ENCODE results near the gene FBXO5.

The FBXO5 gene

DNA sequence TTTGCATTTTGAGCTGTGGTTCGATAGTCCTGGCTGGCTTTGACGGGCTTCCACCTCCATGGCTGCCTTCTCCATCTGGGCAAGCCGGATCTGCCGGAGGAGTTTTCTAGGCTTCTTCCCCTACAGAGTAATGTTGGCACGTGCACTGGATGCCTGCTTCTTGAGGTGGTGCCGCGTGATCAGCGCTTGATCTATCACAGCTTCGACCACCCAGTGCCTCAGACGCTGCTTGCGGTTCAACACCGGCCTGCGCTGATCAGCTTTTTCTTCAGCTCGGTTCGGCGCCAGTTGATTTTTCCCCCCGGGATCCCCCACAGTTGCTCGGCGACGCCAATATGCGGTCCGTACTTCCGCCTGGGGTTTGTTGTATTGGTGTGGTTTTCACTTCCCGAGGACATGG is 23.5 kb downstream of the FBXO5 start:
- in situ Hi-C loops (cut with HindIII; ENCODE audit: low pct_ligation_motif_present, low pct_unique_long_range_greater_than_20kb, low sequenced_read_pairs) = no loop called here
- no peak for DNase-seq

DNA sequence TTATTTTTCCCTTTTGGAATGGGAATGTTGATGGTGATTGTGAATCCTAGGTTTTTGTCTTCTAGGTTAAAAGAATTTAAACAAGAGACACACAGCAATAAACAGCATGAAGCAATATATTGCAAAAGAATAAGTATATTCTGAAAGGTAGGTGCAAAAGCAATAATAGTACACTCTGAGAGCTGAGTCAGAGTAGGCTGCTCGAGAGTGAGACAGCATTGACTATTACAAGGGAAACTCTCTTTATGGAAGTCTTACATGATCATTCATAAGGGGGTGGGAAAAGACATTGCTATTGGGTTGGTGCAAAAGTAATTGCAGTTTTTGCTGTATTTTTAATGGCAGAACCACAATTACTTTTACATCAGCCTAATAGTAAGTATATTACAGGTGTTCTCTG is 25.0 kb downstream of the FBXO5 start:
- in situ Hi-C loops (cut with HindIII; ENCODE audit: low pct_ligation_motif_present, low pct_unique_long_range_greater_than_20kb, low sequenced_read_pairs) = no loop called here

GRCh38 chr6:152954443-152954842 is 28.4 kb downstream of the FBXO5 start:
- no peak for DNase-seq
- in situ Hi-C loops (cut with HindIII; ENCODE audit: low pct_ligation_motif_present, low pct_unique_long_range_greater_than_20kb, low sequenced_read_pairs) = no loop called here

More for the DNA sequence above, 25.0 kb downstream of the FBXO5 start:
- no peak for DNase-seq

DNA sequence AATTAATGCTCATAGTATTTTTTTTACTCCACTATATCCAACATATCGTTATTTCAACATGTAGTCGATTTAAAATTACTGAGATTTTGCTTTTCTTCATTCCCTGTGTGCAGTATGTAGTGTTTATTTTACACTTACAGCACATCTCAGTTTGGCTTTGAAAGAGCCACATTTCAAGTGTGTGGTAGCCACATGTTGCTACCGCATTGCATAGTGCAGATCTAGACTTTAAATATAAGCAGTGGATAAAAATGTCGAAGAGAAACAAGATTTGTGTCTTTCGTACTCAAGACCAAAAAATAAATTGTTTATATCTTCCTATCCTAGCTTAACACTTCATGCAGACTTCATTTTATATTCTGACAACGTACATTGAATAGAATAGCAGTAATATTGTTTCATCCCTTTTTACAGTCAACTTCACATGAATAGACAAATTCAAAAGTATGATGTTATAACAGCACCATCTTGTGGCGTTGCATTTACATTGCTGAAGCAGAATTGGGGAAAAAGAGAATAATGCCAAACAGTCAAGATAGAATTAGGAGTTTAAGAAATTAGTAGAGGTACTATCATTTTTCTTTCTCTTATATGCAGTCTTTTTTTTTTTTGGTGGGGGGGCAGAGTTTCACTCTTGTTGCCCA is 29.9 kb downstream of the FBXO5 start:
- DNase-seq = peak; percentile 45
- in situ Hi-C loops (cut with HindIII; ENCODE audit: low pct_ligation_motif_present, low pct_unique_long_range_greater_than_20kb, low sequenced_read_pairs) = no loop called here

GRCh38 chr6:152952045-152952444 is 30.8 kb downstream of the FBXO5 start:
- in situ Hi-C loops (cut with HindIII; ENCODE audit: low pct_ligation_motif_present, low pct_unique_long_range_greater_than_20kb, low sequenced_read_pairs) = no loop called here
- DNase-seq = no peak

DNA sequence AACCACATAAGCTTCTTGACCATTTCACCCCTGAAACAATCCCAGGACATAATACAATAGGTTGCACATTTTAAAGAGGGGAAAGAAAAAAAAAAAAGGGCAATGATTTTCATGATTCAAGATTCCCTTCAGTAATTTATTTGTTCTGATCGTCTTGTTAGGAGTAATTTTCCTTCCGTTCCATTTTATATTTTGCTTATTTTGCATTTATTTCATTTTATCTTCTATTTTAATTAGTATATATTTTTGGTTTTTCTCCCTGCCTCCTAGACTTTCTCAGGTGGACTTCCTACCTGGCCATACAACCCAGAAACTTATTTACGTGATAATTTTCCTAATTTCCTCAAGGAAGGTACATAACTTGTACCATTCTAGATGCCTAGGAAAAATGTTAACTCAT is 32.6 kb downstream of the FBXO5 start:
- in situ Hi-C loops (cut with HindIII; ENCODE audit: low pct_ligation_motif_present, low pct_unique_long_range_greater_than_20kb, low sequenced_read_pairs) = no loop called here
- DNase-seq = no peak

DNA sequence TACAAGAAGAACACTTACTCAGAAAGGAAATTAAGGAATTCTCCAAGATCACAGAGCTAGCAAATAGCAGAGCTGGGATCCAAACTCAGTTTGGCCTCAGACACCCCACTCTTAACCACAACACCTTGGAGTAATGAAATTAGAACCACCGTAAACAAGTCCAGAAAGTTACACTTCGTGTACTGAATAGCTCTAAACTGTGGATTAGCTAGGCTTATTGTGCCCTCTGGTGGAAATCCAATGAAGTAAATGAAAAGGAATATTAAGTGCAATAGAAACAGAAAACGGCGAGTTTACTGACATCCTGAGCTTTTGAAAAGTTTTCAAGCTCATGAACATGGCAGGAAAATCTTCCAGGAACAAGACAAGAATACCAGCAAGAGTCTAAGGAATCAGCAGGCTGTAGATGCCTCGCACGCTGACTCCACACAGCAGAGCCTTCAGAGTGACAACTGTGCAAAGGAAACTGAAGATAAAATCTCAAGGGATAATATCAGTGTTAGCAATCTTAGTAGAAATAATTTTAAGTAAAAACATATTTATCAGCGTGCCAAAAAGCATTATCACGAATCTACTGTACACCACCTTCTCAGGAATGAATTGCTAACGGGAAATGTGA is 34.6 kb downstream of the FBXO5 start:
- DNase-seq = peak; percentile 49
- in situ Hi-C loops (cut with HindIII; ENCODE audit: low pct_ligation_motif_present, low pct_unique_long_range_greater_than_20kb, low sequenced_read_pairs) = no loop called here

- in situ Hi-C loops (cut with HindIII; ENCODE audit: low pct_ligation_motif_present, low pct_unique_long_range_greater_than_20kb, low sequenced_read_pairs) = no loop called here
- no peak for DNase-seq
These were observed 35.8 kb downstream of the FBXO5 start for GRCh38 chr6:152946995-152947394.

- no peak for DNase-seq
- in situ Hi-C loops (cut with HindIII; ENCODE audit: low pct_ligation_motif_present, low pct_unique_long_range_greater_than_20kb, low sequenced_read_pairs) = no loop called here
These were observed 36.4 kb downstream of the FBXO5 start for GRCh38 chr6:152946484-152946883.

DNA sequence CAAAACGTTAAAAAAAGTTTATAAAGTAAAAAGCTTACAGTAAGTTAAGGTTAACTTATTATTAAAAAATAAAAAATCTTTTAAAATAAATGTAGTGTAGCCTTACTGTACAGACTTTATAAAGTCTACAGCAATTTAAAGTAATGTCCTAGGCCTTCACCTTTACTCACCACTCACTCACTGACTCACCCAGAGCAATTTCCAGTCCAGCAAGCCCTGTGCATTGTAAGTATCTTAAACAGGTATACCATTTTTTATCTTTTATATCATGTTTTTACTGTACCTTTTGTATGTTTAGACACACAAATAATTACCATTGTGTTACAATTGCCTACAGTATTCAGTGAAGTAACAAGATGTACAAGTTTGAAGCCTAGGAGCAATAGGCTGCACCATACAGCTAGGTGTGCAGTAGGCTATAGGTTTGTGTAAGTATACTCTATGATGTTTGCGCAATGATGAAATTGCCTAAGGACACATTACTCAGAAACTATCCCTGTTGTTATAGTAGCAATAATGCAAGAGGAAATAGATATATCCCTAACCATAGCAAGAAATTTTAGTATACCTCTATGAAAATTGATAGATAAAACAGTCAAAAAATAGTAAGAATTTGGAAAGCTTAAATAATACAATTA is 39.5 kb downstream of the FBXO5 start:
- in situ Hi-C loops (cut with HindIII; ENCODE audit: low pct_ligation_motif_present, low pct_unique_long_range_greater_than_20kb, low sequenced_read_pairs) = no loop called here
- DNase-seq = no peak

DNA sequence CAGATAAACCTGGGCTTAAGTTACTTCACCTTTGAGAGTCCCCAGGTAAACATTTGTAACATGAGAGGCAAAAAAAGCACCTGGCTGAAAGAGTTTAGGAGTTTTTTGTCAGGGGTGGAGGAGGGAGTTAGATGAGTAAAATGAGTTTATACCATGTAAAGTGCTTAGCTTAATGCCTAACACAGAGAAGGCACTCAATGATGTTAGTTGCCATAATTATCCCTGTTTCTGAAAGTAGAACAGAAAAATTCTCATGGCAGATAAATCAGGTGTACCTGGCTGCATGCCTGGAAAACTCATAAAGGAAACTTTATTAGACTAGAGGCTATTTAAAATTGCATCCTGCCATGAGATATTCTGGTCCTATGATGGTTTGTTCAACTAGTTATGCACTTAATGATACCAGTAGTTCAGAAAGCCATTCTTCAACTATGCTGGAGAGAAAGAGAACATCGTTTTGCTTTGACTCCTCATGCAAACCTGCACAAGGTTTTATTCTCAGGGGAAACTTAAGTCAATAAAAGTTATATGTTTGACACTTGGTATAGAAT is 40.4 kb downstream of the FBXO5 start:
- DNase-seq = no peak
- in situ Hi-C loops (cut with HindIII; ENCODE audit: low pct_ligation_motif_present, low pct_unique_long_range_greater_than_20kb, low sequenced_read_pairs) = no loop called here

DNA sequence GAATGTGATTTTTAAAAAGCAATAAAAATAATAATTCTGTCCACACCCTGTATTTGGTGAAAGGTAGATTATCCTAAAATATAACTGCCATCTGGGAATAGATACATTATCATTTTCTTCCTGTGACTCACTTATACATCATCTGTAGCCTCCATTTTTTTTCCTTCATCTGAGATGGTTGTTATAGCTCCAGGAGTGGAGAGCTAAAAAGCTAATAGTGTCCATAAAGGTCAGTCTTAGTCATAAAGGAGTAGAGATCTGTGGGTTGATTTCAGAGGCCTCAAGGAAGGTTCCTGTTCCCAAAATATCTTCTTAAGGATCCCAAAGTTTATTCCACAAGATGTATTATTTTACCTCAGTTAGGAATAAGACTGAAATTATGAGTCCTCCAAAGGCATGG is 41.1 kb downstream of the FBXO5 start:
- DNase-seq = no peak
- in situ Hi-C loops (cut with HindIII; ENCODE audit: low pct_ligation_motif_present, low pct_unique_long_range_greater_than_20kb, low sequenced_read_pairs) = no loop called here

DNA sequence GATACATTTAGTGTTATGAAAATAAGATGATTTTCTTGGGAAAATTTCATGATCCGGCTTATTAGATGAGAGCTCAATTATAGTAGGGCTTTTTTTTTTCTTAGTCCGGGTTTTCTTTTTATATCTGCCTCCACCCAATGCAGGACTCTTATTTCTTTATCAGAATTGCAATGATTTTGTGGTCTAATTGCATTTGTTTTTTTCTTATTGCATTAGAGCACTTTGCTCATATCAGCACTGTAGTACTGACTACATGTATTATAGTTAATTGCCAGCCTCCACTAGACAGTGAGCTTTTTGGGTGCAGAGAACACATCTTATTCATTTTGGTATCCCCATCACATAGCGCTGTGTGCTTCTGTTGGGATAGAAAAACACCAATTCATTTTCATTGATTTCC is 50.0 kb downstream of the FBXO5 start:
- no peak for DNase-seq
- in situ Hi-C loops (cut with HindIII; ENCODE audit: low pct_ligation_motif_present, low pct_unique_long_range_greater_than_20kb, low sequenced_read_pairs) = no loop called here

DNA sequence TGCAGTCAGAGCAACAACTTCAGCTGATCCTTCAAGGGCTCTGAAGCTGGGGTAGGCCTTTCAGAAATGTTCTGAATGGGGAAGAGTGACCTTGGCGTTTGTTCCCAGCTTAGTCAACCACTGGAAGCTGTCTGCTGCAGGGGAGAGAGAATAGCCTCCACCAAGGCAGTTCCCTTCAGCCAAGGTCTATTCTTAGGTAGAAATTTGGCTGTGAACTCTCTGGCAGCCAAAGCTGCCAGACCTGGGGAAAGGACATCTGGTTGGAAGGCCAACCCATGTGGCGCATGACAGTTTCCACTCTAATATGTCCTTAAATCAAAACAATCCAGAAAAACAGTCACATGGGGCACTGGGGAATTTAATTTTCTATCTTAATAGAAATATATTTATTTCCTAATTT is 60.1 kb downstream of the FBXO5 start:
- in situ Hi-C loops (cut with HindIII; ENCODE audit: low pct_ligation_motif_present, low pct_unique_long_range_greater_than_20kb, low sequenced_read_pairs) = no loop called here
- DNase-seq = no peak
